PC-9 (cell line): ENCODE data around the gene CD247.

Experiments
- CTCF ChIP-seq: fragments of 200-600 bp; sonication (generic); conservative IDR thresholded peaks from 2 replicates; pipeline ENCODE4 v1.6.1; 2017; ENCODE audit warnings: mixed run types, antibody characterized with exemption, mild to moderate bottlenecking, moderate library complexity
- EZH2 ChIP-seq: fragments of 200-600 bp; sonication (generic); IDR thresholded peaks from 2 replicates; pipeline ENCODE4 v1.8.0; 2017; ENCODE audit warnings: antibody characterized with exemption, low read depth

GRCh38 chr1:167438171-167439138 lies 79.9 kb downstream of the CD247 start:
- no peak for TF ChIP-seq CTCF
- TF ChIP-seq EZH2 = no peak
